HepG2 (cell line): ENCODE results near the gene IGF1. TPM values are rescaled to one million over a fixed set of nuclear protein-coding genes. Genes with fewer than 3 reads are reported as not detected.

Experiments used
- ATAC-seq: fragments of 200-7000 bp; cut with Tn5 transposase; 3 replicates; pipeline ENCODE4 v1.9.1; 2020; ENCODE audit warnings: mild to moderate bottlenecking, moderate library complexity
- BruUV-seq: library from RNA; stranded (reverse); fragments of 400-500 nt; replicated peaks from 2 replicates; lab custom pipeline; 2021; lab: Mats Ljungman, UMichigan
- CTCF ChIA-PET: fragments of 300-600 bp; formaldehyde crosslinking; extraction: SDS; loops from one replicate; lab custom pipeline; 2021; ENCODE audit warnings: low total read pairs, inconsistent platforms, low intra/inter-chr PET ratio; lab: Yijun Ruan, JAX
- POLR2A ChIA-PET: fragments of 350-600 bp; sonication (Branson Sonifier 250); formaldehyde crosslinking; loops from one replicate; lab custom pipeline; 2020; ENCODE audit warnings: antibody characterized with exemption, inconsistent platforms; lab: Yijun Ruan, JAX
- DNase-seq: peaks from one replicate; pipeline ENCODE4 v3.0.0-alpha.2; 2015; ENCODE audit warnings: low spot score
- FAIRE-seq: peaks from 3 replicates; lab custom pipeline; 2011; peaks lifted over from hg19 to GRCh38; lab: Jason Lieb, UNC
- H2AFZ ChIP-seq: one replicate; pipeline ENCODE4 v1.6.1; 2011; ENCODE audit warnings: low read length, inconsistent platforms
- H3K27ac ChIP-seq: fragments of 300-600 bp; 3 replicates; pipeline ENCODE4 v1.8.0; 2011; ENCODE audit warnings: mixed run types, mild to moderate bottlenecking, mixed read lengths, low read length, inconsistent platforms; ENCODE audit not compliant: insufficient read depth; ENCODE audit errors: extremely low read length
- H3K27me3 ChIP-seq, 2 experiments: fragments of 200-600 bp in 1 of 2; 2 replicates in 1 of 2; 3 replicates in 1 of 2; pipeline versions ENCODE4 v1.6.0 to v1.8.0; 2011; ENCODE audit warnings: low read length in 2 of 2, mild to moderate bottlenecking in 2 of 2, moderate library complexity in 2 of 2, inconsistent platforms in 1 of 2; ENCODE audit not compliant: insufficient read depth in 2 of 2, control insufficient read depth in 1 of 2
- H3K36me3 ChIP-seq, 2 experiments: fragments of 200-600 bp in 1 of 2; replicated peaks in 1 of 2; 2 replicates in 1 of 2; 3 replicates in 1 of 2; pipeline versions ENCODE4 v1.5.1 to v1.8.0; 2011; ENCODE audit warnings: low read length in 2 of 2, inconsistent platforms in 1 of 2; ENCODE audit not compliant: insufficient read depth in 2 of 2, control insufficient read depth in 1 of 2
- H3K4me1 ChIP-seq: 2 replicates; pipeline ENCODE4 v1.5.1; 2012; ENCODE audit warnings: low read length, inconsistent platforms; ENCODE audit not compliant: insufficient read depth
- H3K4me2 ChIP-seq: 2 replicates; pipeline ENCODE4 v1.6.0; 2011; ENCODE audit warnings: low read depth, low read length, inconsistent platforms
- H3K4me3 ChIP-seq, 3 experiments: fragments of 200-600 bp in 1 of 3; sonication (generic), shearing (Covaris generic) in 1 of 3; replicated peaks in 1 of 3; 2 replicates each; pipeline ENCODE4 v1.5.1; 2011 to 2016; ENCODE audit warnings: low read length in 3 of 3, inconsistent platforms in 2 of 3, low read depth in 2 of 3, mild to moderate bottlenecking in 2 of 3, control low read depth in 1 of 3, mixed read lengths in 1 of 3; ENCODE audit not compliant: insufficient read depth in 1 of 3
- H3K79me2 ChIP-seq: one replicate; pipeline ENCODE4 v1.6.1; 2011; ENCODE audit warnings: low read length, inconsistent platforms; ENCODE audit not compliant: insufficient read depth
- H3K9ac ChIP-seq: 2 replicates; pipeline ENCODE4 v1.6.0; 2011; ENCODE audit warnings: mild to moderate bottlenecking, low read depth, low read length, inconsistent platforms; ENCODE audit not compliant: insufficient read depth
- H3K9me3 ChIP-seq: 2 replicates; pipeline ENCODE4 v1.5.1; 2012; ENCODE audit warnings: mild to moderate bottlenecking, low read length
- H4K20me1 ChIP-seq: 2 replicates; pipeline ENCODE4 v1.6.0; 2011; ENCODE audit warnings: inconsistent platforms, mild to moderate bottlenecking, low read length, moderate library complexity; ENCODE audit not compliant: insufficient read depth
- ATF7 ChIP-seq, 2 experiments: fragments of 450-650 bp in 1 of 2; sonication (generic) in 1 of 2; formaldehyde crosslinking in 1 of 2; IDR thresholded peaks; 2 replicates each; pipeline versions ENCODE4 v1.4.0 to v1.6.1; 2016 to 2020; ENCODE audit warnings: antibody characterized with exemption in 1 of 2, mild to moderate bottlenecking in 1 of 2, missing genetic modification reagents in 1 of 2
- CEBPB ChIP-seq: IDR thresholded peaks from 2 replicates; pipeline ENCODE4 v1.6.1; 2011; ENCODE audit warnings: low read depth, low read length, improper control_type of control experiment, borderline replicate concordance
- HMGA1 ChIP-seq: sonication (generic); formaldehyde crosslinking; conservative IDR thresholded peaks from 2 replicates; pipeline ENCODE4 v1.4.0; 2020; ENCODE audit warnings: missing genetic modification reagents
- RARA ChIP-seq: IDR thresholded peaks from 2 replicates; pipeline ENCODE4 v1.6.1; 2016; ENCODE audit warnings: missing genetic modification reagents, missing compliant biosample characterization
- SKI ChIP-seq: fragments of 450-650 bp; IDR thresholded peaks from one replicate; pipeline ENCODE4 v1.6.1; 2018; ENCODE audit warnings: mild to moderate bottlenecking; ENCODE audit not compliant: partially characterized antibody
- SP140L ChIP-seq: sonication (generic); formaldehyde crosslinking; IDR thresholded peaks from 2 replicates; pipeline ENCODE4 v1.4.0; 2020; ENCODE audit warnings: missing genetic modification reagents, borderline replicate concordance
- TBL1XR1 ChIP-seq: fragments of 150-350 bp; IDR thresholded peaks from 2 replicates; pipeline ENCODE4 v1.6.1; 2014; ENCODE audit warnings: borderline replicate concordance, low read length; ENCODE audit not compliant: partially characterized antibody
- TBP ChIP-seq: sonication (generic); formaldehyde crosslinking; IDR thresholded peaks from 2 replicates; pipeline ENCODE4 v1.5.0; 2020; ENCODE audit warnings: missing genetic modification reagents
- ZBTB7A ChIP-seq: sonication (generic); formaldehyde crosslinking; IDR thresholded peaks from 2 replicates; pipeline ENCODE4 v1.8.0; 2022; ENCODE audit warnings: mild to moderate bottlenecking, missing genetic modification reagents
- ZNF792 ChIP-seq: IDR thresholded peaks from 2 replicates; pipeline ENCODE4 v1.6.1; 2016
- ZSCAN12 ChIP-seq: sonication (generic); formaldehyde crosslinking; IDR thresholded peaks from 2 replicates; pipeline ENCODE4 v1.9.0; 2021; ENCODE audit warnings: mild to moderate bottlenecking, missing genetic modification reagents
- ZSCAN30 ChIP-seq: sonication (generic); formaldehyde crosslinking; IDR thresholded peaks from 2 replicates; pipeline ENCODE4 v1.5.0; 2020; ENCODE audit warnings: mild to moderate bottlenecking, missing genetic modification reagents
- WGBS: methylation state at CpG from one replicate; pipeline ENCODE4 v1.1.6; 2017; ENCODE audit warnings: low lambda C conversion rate; 5-methylcytosine and 5-hydroxymethylcytosine counted together
- in situ Hi-C: cut with HindIII; loops from 2 replicates; pipeline ENCODE4 v1.10.0; 2017; ENCODE audit warnings: low pct_unique_long_range_greater_than_20kb; ENCODE audit not compliant: extremely low pct_ligation_motif_present
- intact Hi-C: fragments of 100-400 bp; cut with micrococcal nuclease; formaldehyde crosslinking; loops from one replicate; pipeline ENCODE4 v1.10.0; 2022; ENCODE audit not compliant: unreplicated experiment
- polyA plus RNA-seq, 8 experiments: library from polyadenylated mRNA; depleted of rRNA in 3 of 8; stranded (reverse) in 7 of 8; unstranded in 1 of 8; fragments of >200 nt; fragmentation: Illumina TruSeq in 4 of 8; extraction: Trizol in 4 of 8; gene quantifications; 2 replicates each; pipeline versions ENCODE4 v1.2.1 to v1.2.3, GENCODE V29; 2011 to 2016; ENCODE audit warnings: low read depth in 4 of 8, missing spikeins in 1 of 8, mixed read lengths in 1 of 8; ENCODE audit not compliant: insufficient read depth in 1 of 8
- total RNA-seq, 5 experiments: library from RNA; depleted of rRNA; stranded (reverse); fragments of >200 nt; fragmentation: Illumina TruSeq; extraction: Trizol; gene quantifications; 2 replicates each; pipeline ENCODE4 v1.2.3, GENCODE V29; 2016; ENCODE audit warnings: low read depth in 1 of 5
- TF ChIP-seq, protein P1 (sequence below): sonication (generic); formaldehyde crosslinking; conservative IDR thresholded peaks from 2 replicates; pipeline ENCODE4 v1.4.0; 2020; ENCODE audit warnings: missing genetic modification reagents
- TF ChIP-seq, protein P2 (sequence below): sonication (generic); formaldehyde crosslinking; IDR thresholded peaks from 2 replicates; pipeline ENCODE4 v1.8.1; 2023; ENCODE audit warnings: mild to moderate bottlenecking, moderate library complexity, missing genetic modification reagents

IGF1 gene
- total and polyA plus RNA-seq, 2 of the 13 experiments (the other 11 are each of a cell fraction or from before 2014, with no cell fraction given), result not detected

DNA sequence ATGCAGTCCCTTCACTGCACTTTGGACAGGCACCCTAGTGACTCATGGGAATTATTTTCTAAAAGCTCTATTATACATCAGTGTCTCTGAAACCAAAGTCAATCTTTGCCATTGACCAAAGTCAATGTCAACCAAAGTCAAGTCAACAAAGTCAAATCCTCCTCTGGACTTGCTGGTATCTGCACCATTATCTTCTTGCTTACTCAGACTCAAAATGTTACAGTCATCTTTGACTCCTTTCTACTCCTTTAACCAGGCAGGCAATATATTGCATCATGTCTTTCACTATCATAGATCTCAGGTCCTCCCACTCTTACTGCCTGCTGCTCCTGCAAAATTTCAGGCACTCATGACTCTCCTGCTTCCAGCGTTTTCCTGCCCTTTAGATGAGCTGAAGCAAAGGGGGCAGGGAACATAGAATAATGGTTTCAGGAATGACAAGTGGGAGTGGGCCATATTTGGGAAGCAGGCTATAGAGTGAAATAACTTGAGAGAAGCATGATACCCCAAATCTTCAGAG is 39.2 kb downstream of the IGF1 start:
- intact Hi-C loops (loop anchor here (2.0 kb wide), 1 partner anchor 14 kb away; no protein-coding TSS in a partner anchor), in situ Hi-C loops (no loop called here)
- peak; percentile 35; the same call in 1 of the 3 replicates for ATAC-seq
- H3K4me1 ChIP-seq, result 0 out of 2 replicates have a peak, but pooled peaks cover 6% of the 10 kb centered on the region
- no TSS peak for BruUV-seq
- H3K27ac ChIP-seq, result no peak overlapping the region
- ChIA-PET CTCF (no interaction called here), POLR2A (no interaction called here)
- no peaks in the 10 kb centered on the region for H4K20me1 ChIP-seq
- TF ChIP-seq CEBPB (peak; percentile 64; the same call in 1 of the 2 replicates), ZSCAN12 (CRISPR knock-in tag) (no peak), RARA (CRISPR knock-in tag) (peak; percentile 45; the same call in 1 of the 2 replicates), SKI (peak; percentile 58), SP140L (CRISPR knock-in tag) (no peak), TBP (CRISPR knock-in tag) (no peak), ZSCAN30 (CRISPR knock-in tag) (no peak), ZNF792 (CRISPR knock-in tag) (no peak), TBL1XR1 (peak; percentile 62), HMGA1 (CRISPR knock-in tag) (no peak), ATF7 (IDR thresholded peaks at IDR 0.05) (peak; percentile 56), ATF7 (CRISPR knock-in tag; IDR thresholded peaks at IDR 0.05) (no peak), ZBTB7A (CRISPR knock-in tag) (no peak)
- TF ChIP-seq, protein P1, sequence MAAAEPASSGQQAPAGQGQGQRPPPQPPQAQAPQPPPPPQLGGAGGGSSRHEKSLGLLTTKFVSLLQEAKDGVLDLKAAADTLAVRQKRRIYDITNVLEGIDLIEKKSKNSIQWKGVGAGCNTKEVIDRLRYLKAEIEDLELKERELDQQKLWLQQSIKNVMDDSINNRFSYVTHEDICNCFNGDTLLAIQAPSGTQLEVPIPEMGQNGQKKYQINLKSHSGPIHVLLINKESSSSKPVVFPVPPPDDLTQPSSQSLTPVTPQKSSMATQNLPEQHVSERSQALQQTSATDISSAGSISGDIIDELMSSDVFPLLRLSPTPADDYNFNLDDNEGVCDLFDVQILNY (CRISPR knock-in tag), result no peak
- TF ChIP-seq, protein P2, sequence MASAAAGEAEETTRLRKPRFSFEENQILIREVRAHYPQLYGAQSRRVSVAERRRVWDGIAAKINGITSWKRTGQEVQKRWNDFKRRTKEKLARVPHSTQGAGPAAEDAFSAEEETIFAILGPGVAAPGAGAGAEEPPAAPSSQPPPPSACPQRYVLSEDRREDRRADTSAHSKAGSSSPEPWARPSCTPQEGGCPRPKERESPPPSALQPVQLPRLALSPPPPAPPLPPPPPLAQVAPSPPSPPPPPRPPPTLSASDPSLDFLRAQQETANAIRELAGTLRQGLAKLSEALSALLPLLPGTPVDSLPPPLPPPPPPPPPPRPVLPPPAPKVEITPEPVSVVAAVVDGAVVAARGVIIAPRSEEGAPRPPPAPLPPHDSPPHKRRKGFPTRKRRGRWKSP (CRISPR knock-in tag), result no peak
- no peaks in the 10 kb centered on the region for H3K27me3 ChIP-seq
- no peak overlapping the region for H3K4me3 ChIP-seq
- no peak overlapping the region for H3K9ac ChIP-seq
- DNase-seq, result peak; percentile 6
- H3K36me3 ChIP-seq, result no peaks in the 10 kb centered on the region
- H3K79me2 ChIP-seq, result no peaks in the 10 kb centered on the region
- FAIRE-seq, result no peak
- no peak overlapping the region for H2AFZ ChIP-seq
- H3K9me3 ChIP-seq, result no peaks in the 10 kb centered on the region
- H3K4me2 ChIP-seq, result no peak overlapping the region
- WGBS, result 0% methylated on average over 1 of the region's 1 CpG
